ENCODE results near the gene SOX21.
"Not testable (repeated sequence)": the region's sequence is repeated elsewhere in the genome, so short reads cannot be mapped to it uniquely, and the experiment has no call there.

SOX21 gene

DNA sequence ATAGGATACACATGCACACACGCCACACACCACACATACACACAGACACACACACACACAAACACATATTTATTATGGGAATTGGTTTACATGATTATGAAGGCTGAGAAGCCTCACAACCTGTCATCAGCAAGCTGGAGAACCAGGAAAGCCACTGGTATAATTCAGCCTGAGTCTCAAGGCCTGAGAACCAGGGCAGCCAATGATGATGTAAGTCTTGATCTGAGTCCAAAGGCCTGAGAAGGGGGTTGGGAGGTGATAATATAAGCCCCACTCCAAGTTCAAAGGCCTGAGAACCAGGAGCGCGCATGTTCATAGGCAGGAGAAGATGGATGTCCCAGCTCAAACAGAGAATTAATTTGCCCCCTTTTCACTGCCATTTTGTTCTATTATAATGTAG is 18.7 kb upstream of the SOX21 start:
- TF ChIP-seq, protein P1, sequence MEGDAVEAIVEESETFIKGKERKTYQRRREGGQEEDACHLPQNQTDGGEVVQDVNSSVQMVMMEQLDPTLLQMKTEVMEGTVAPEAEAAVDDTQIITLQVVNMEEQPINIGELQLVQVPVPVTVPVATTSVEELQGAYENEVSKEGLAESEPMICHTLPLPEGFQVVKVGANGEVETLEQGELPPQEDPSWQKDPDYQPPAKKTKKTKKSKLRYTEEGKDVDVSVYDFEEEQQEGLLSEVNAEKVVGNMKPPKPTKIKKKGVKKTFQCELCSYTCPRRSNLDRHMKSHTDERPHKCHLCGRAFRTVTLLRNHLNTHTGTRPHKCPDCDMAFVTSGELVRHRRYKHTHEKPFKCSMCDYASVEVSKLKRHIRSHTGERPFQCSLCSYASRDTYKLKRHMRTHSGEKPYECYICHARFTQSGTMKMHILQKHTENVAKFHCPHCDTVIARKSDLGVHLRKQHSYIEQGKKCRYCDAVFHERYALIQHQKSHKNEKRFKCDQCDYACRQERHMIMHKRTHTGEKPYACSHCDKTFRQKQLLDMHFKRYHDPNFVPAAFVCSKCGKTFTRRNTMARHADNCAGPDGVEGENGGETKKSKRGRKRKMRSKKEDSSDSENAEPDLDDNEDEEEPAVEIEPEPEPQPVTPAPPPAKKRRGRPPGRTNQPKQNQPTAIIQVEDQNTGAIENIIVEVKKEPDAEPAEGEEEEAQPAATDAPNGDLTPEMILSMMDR (IDR thresholded peaks at IDR 0.05; ENCODE audit: extremely low read depth, missing control alignments) = no peak
- no peak for DNase-seq (ENCODE audit: low spot score)

DNA sequence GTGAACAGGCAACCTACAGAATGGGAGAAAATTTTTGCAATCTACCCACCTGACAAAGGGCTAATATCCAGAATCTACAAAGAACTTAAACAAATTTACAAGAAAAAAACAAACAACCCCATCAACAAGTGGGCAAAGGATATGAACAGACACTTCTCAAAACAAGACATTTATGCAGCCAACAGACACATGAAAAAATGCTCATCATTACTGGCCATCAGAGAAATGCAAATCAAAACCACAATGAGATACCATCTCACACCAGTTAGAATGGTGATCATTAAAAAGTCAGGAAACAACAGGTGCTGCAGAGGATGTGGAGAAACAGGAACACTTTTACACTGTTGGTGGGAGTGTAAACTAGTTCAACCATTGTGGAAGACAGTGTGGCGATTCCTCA is 17.6 kb upstream of the SOX21 start:
- not testable (repeated sequence) for DNase-seq (ENCODE audit: low spot score)

DNA sequence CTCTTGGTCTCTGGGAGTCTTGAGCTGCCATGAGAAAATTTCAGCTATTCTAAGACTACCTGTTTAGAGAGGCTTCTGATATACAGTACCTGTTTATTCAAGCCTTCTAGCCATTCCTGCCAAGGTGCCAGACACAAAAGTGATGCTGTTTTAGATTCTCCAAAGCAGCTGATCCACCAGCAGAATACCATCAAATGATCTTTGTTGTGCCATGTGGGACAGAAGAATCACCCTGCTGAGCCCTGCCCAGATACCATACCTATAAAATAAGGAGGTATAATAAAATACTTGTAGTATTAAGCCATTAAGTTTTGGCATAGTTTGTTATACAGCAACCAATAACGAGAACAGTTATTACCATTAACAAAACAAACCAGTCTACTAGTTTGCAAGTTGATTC is 14.1 kb upstream of the SOX21 start:
- DNase-seq (ENCODE audit: low spot score) = no peak
- TF ChIP-seq, protein P1 (IDR thresholded peaks at IDR 0.05; ENCODE audit: extremely low read depth, missing control alignments) = no peak

DNA sequence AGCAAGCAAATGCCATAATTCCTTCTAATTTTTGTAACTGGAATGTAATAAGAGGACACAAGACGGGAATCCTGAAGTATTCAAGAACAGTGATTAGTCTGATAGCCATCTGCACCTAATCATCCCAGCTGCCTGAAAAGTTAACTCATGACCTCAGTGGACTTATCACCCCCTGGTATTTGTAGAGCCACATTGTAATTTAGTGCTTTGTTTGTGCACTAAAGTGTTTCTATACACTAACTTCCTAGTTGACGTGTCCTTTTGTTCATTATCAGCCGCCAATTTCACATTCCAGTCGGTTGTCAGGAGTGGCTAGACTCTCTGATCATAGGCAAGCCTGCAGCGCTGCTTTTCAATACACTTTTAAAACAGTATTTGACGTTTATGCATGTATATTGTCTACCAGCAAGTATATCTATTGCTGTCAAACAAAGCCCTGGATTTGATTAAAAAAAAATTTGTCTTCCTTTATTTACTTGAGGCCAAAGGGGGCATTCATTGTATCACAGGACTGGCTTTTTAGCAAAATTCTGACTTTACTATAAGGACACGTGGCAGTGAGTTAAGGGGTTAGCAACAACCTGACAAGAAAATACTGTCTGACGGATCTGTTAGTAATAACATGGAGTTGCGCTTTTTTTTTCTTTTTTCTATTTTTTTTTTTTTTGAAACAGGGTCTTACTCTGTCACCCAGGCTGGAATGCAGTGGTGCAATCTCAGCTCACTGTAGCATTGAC is 10.4 kb upstream of the SOX21 start:
- DNase-seq (ENCODE audit: low spot score) = no peak

DNA sequence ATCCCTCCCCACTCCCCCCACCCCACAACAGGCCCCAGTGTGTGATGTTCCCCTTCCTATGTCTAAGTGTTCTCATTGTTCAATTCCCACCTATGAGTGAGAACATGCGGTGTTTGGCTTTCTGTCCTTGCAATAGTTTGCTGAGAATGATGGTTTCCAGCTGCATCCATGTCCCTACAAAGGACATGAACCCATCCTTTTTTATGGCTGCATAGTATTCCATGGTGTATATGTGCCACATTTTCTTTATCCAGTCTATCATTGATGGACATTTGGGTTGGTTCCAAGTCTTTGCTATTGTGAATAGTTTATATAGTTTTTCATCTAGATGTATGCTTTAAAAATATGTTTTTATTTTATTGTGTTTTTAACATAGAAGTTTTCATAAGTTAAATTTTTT is 6.4 kb upstream of the SOX21 start:
- not testable (repeated sequence) for DNase-seq (ENCODE audit: low spot score)

More for the DNA sequence above, 10.4 kb upstream of the SOX21 start:
- TF ChIP-seq, protein P1 (IDR thresholded peaks at IDR 0.05; ENCODE audit: extremely low read depth, missing control alignments) = no peak

DNA sequence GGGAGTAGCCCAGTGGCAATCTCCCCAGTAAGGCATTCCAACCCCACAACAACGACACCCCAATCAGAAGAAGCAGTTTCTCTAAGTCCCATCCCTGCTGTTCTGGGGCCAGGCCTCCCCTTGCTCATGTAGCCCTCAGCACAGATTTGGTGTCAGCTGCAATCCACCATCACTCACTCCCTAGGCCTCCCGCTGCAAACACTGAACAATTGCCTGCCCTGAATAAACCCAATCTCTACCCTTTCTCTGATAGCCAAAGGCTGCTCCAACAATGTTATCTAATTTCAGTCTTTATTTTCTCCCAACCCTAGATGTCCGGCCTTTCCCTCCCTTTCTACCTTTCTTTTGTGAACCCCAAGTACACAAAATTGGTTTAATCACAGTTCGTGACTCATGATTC is 5.6 kb upstream of the SOX21 start:
- TF ChIP-seq, protein P1 (IDR thresholded peaks at IDR 0.05; ENCODE audit: extremely low read depth, missing control alignments) = no peak
- no peak for DNase-seq (ENCODE audit: low spot score)

DNA sequence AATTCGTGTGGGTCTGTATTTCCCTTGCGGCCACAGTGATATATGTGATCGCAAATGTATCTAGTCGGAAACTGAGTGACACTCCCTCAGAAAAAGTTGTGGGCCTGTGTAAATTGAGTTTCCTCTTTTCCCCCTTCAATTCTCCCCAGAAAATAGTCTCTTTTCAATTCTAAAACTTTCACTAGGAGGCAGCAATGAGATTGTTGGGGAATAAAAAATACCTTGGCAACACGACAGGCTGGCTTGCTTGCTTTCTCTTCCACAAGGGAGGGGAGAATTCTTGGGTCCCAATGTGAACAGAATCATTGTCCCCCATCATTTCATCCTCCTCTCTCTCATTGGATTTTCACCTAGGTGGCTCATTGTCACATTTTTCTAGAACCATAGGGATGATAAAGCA is 3.7 kb upstream of the SOX21 start:
- TF ChIP-seq, protein P1 (IDR thresholded peaks at IDR 0.05; ENCODE audit: extremely low read depth, missing control alignments) = no peak
- DNase-seq (ENCODE audit: low spot score) = no peak

DNA sequence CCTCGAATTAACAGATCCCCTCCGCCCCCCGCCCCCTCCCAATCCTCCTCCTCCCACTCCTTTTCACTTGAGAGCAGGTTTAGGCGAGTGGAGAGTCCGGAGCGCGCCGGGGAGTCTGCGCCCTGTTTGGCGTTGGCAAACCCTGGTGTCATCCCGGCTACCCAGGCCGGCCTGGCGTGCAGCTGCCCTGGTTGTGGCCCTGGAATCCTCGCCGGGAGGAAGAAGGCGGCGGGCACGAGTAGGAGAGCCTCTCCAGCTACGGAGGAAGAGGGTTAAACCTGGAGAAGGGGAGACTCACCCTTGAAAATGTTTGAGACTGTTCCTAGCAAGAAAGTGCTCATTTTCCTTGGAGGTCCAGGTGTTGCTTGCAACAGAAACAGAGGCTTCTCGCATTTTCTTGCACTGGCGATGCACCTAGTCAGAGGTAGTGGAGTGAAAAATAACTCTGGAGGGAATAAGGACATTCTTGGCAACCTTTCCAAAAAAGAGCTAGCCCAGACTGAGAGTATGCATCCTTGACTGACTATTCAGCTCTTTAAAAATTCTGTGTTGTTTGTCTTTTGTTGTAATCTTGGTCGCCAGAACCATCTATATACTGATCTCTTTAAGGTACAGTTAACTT is 1.3 kb upstream of the SOX21 start:
- no peak for DNase-seq (ENCODE audit: low spot score)
- TF ChIP-seq, protein P1 (IDR thresholded peaks at IDR 0.05; ENCODE audit: extremely low read depth, missing control alignments) = no peak

Measured in GM20000 (cell line).